Activated CD8-positive, alpha-beta memory T cell treated with anti-CD3 and anti-CD28 coated beads for 4 hours (primary cell): ENCODE results near the gene RAB40C.
A peak's percentile ranks its signal among the peaks of the same experiment; 100 is the strongest.

Experiments
- DNase-seq, 2 donors: peaks; one replicate each; pipeline ENCODE4 v3.0.0-alpha.2; 2020; ENCODE audit warnings: low read depth in 2 of 2

RAB40C gene

GRCh38 chr16:667780-668518 is 78.1 kb downstream of the RAB40C start, which contains the start of gene RHOT2:
Gene RHOT2 (plus strand): TSS chr16:668132. CDS start chr16:668200, 68 bp downstream.
- peak; percentile 77 to 86 for DNase-seq

- DNase-seq: no peak
Measured at GRCh38 chr16:668519-669171, 78.8 kb downstream of the RAB40C start.

- no peak for DNase-seq
Measured at GRCh38 chr16:669666-670065, 79.8 kb downstream of the RAB40C start.

GRCh38 chr16:670485-671352 is 80.9 kb downstream of the RAB40C start:
- no peak for DNase-seq

- no peak for DNase-seq
Measured at GRCh38 chr16:671353-672131, 81.7 kb downstream of the RAB40C start.

- DNase-seq: no peak
Measured at GRCh38 chr16:672371-672770, 82.5 kb downstream of the RAB40C start.

GRCh38 chr16:672851-673250 is 83.0 kb downstream of the RAB40C start:
- no peak for DNase-seq

GRCh38 chr16:673399-673991 is 83.6 kb downstream of the RAB40C start:
- no peak for DNase-seq

GRCh38 chr16:674214-674881 is 84.5 kb downstream of the RAB40C start:
- DNase-seq: no peak

- DNase-seq: no peak
Measured at GRCh38 chr16:674968-675883, 85.4 kb downstream of the RAB40C start, which contains the start of gene RHBDL1. Gene RHBDL1 (plus strand): TSS chr16:675671. CDS start chr16:675791, 120 bp downstream.

- no peak for DNase-seq
Measured at GRCh38 chr16:675884-676564, 86.2 kb downstream of the RAB40C start.

- DNase-seq: no peak
Measured at GRCh38 chr16:676565-676902, 86.7 kb downstream of the RAB40C start.

GRCh38 chr16:676913-677312 is 87.0 kb downstream of the RAB40C start:
- no peak for DNase-seq

- no peak for DNase-seq
Measured at GRCh38 chr16:677316-678190, 87.7 kb downstream of the RAB40C start.

GRCh38 chr16:678209-678857 is 88.5 kb downstream of the RAB40C start:
- DNase-seq: no peak
